Fibroblast of mammary gland (primary cell): ENCODE results near the gene IFT122.
"Not testable (repeated sequence)": the region's sequence is repeated elsewhere in the genome, so short reads cannot be mapped to it uniquely, and the experiment has no call there.

ENCODE experiments used
- DNase-seq: peaks from one replicate; pipeline ENCODE4 v3.0.0-alpha.2; 2010; ENCODE audit warnings: low read depth
- H3K4me3 ChIP-seq: 2 replicates; pipeline ENCODE4 v1.5.1; 2011; ENCODE audit warnings: low read depth, mild to moderate bottlenecking, low read length, moderate library complexity; ENCODE audit not compliant: control insufficient read depth
- CTCF ChIP-seq: conservative IDR thresholded peaks from 2 replicates; pipeline ENCODE4 v1.5.1; 2011; ENCODE audit warnings: low read depth, low read length, inconsistent platforms; ENCODE audit not compliant: control insufficient read depth, insufficient read depth

The IFT122 gene

GRCh38 chr3:129490273-129490675, 50.2 kb downstream of the IFT122 start:
- peak; percentile 97 for DNase-seq
- peak; percentile 91 for TF ChIP-seq CTCF
- H3K4me3 ChIP-seq, result no peak overlapping the region

- not testable (repeated sequence) for DNase-seq, H3K4me3 ChIP-seq
These were observed 51.1 kb downstream of the IFT122 start for GRCh38 chr3:129491077-129491476.

- TF ChIP-seq CTCF, result no peak
- no peak overlapping the region for H3K4me3 ChIP-seq
- DNase-seq, result no peak
These were observed 51.8 kb downstream of the IFT122 start for GRCh38 chr3:129491794-129492193.

GRCh38 chr3:129492691-129493090, 52.7 kb downstream of the IFT122 start:
- no peak for DNase-seq

GRCh38 chr3:129493206-129493605, 53.2 kb downstream of the IFT122 start:
- DNase-seq, result no peak
- no peak for TF ChIP-seq CTCF
- H3K4me3 ChIP-seq, result no peak overlapping the region

More at GRCh38 chr3:129492691-129493090, 52.7 kb downstream of the IFT122 start:
- H3K4me3 ChIP-seq, result no peak overlapping the region
- TF ChIP-seq CTCF, result no peak

GRCh38 chr3:129494499-129494898, 54.5 kb downstream of the IFT122 start:
- DNase-seq, H3K4me3 ChIP-seq: not testable (repeated sequence)

GRCh38 chr3:129495006-129495639, 55.1 kb downstream of the IFT122 start:
- DNase-seq, result peak; percentile 89
- not testable (repeated sequence) for H3K4me3 ChIP-seq

GRCh38 chr3:129497876-129498275, 57.9 kb downstream of the IFT122 start:
- not testable (repeated sequence) for H3K4me3 ChIP-seq, DNase-seq

GRCh38 chr3:129498603-129499488, 58.8 kb downstream of the IFT122 start:
- not testable (repeated sequence) for H3K4me3 ChIP-seq

GRCh38 chr3:129499604-129500333, 59.7 kb downstream of the IFT122 start:
- not testable (repeated sequence) for H3K4me3 ChIP-seq, DNase-seq

More at GRCh38 chr3:129498603-129499488, 58.8 kb downstream of the IFT122 start:
- DNase-seq, result not testable (repeated sequence)
